ENCODE measurements around the gene EIF4ENIF1.
"Not testable (repeated sequence)": the region's sequence is repeated elsewhere in the genome, so short reads cannot be mapped to it uniquely, and the experiment has no call there.

Gene EIF4ENIF1

DNA sequence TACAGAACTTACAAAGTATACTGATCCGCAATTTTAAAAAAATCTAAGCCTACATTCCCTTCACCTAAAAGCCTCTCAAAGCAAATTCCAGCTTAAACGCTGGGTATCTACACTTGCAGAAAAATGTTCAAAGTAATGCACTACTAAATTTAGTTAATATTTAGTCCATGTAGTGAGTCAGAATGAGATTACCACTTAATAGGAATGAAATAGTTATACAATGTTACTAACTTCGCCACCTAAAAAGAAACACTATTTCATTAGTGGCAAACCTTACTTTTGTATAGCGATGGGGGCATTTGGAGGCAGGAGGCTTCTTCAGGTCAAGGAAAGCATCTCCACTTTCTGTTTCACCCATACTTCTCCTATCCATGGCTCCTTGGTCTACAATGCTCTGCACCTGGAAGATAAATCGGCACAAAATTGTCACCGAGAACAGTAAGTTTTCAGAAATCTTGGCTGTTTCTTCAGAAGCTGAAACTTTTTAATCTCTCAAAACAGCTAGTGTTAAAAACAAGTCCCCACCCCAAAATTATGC, 1.2 kb downstream of the EIF4ENIF1 start:
- Histone ChIP-seq H3K4me3 (ENCODE audit: low read length) (peak overlapping the region; percentile 74), H3K36me3 (replicated peaks; ENCODE audit: insufficient read depth, low read length) (peaks cover 4% of the 10 kb centered on the region; the same call in 1 of the 2 replicates), H3K79me2 (ENCODE audit: low read length) (peaks cover 60% of the 10 kb centered on the region), H3K9ac (ENCODE audit: low read length) (peak overlapping the region; percentile 67; the same call in 1 of the 2 replicates), H2AFZ (ENCODE audit: low read length) (peak overlapping the region; percentile 11; the same call in 1 of the 2 replicates), H3K27me3 (replicated peaks; ENCODE audit: insufficient read depth, low read length) (no peaks in the 10 kb centered on the region), H3K4me1 (ENCODE audit: low read length) (peaks cover 15% of the 10 kb centered on the region), H3K27ac (ENCODE audit: low read length) (peak overlapping the region; percentile 34; the same call in 1 of the 2 replicates), H3K4me2 (ENCODE audit: low read depth, low read length) (peak overlapping the region; percentile 69), H3F3A (ENCODE audit: insufficient read depth, low read length) (peaks cover 30% of the 10 kb centered on the region), H3K9me3 (replicated peaks; ENCODE audit: insufficient read depth, low read length) (no peaks in the 10 kb centered on the region), H3K9me2 (replicated peaks; ENCODE audit: insufficient read depth, low read length) (no peaks in the 10 kb centered on the region), H4K20me1 (ENCODE audit: insufficient read depth, low read length) (no peaks in the 10 kb centered on the region)
- DNase-seq: peak; percentile 26
- TF ChIP-seq, protein P1, sequence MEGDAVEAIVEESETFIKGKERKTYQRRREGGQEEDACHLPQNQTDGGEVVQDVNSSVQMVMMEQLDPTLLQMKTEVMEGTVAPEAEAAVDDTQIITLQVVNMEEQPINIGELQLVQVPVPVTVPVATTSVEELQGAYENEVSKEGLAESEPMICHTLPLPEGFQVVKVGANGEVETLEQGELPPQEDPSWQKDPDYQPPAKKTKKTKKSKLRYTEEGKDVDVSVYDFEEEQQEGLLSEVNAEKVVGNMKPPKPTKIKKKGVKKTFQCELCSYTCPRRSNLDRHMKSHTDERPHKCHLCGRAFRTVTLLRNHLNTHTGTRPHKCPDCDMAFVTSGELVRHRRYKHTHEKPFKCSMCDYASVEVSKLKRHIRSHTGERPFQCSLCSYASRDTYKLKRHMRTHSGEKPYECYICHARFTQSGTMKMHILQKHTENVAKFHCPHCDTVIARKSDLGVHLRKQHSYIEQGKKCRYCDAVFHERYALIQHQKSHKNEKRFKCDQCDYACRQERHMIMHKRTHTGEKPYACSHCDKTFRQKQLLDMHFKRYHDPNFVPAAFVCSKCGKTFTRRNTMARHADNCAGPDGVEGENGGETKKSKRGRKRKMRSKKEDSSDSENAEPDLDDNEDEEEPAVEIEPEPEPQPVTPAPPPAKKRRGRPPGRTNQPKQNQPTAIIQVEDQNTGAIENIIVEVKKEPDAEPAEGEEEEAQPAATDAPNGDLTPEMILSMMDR (IDR thresholded peaks at IDR 0.05; ENCODE audit: low read length): no peak
- no peak for TF ChIP-seq EZH2 (optimal IDR thresholded peaks at IDR 0.05; ENCODE audit: low read depth, low read length)
- no peak for TF ChIP-seq EZH2phosphoT487 (IDR thresholded peaks at IDR 0.05; ENCODE audit: low read length)

DNA sequence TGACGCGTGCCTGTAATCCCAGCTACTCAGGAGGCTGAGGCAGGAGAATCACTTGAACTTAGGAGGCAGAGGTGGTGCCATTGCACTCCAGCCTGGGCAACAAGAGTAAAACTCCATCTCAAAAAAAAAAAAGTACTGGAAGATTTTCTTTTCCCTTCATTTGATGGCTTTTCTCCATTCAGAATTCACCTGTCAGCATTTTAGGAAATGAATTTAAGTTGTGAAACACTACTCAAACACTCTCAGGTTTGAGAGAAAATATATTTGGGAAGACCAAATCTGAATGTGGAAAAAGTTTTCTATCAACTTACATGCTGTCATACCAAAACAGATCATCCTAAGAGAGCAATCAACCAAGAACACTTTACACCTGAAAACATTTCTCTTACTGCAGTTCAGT, 2.7 kb downstream of the EIF4ENIF1 start:
- Histone ChIP-seq H3K9me3 (replicated peaks; ENCODE audit: insufficient read depth, low read length) (no peaks in the 10 kb centered on the region), H3K27ac (ENCODE audit: low read length) (no peak overlapping the region), H3K79me2 (ENCODE audit: low read length) (peaks cover 75% of the 10 kb centered on the region), H3K27me3 (replicated peaks; ENCODE audit: insufficient read depth, low read length) (no peaks in the 10 kb centered on the region), H3K4me3 (ENCODE audit: low read length) (no peak overlapping the region), H2AFZ (ENCODE audit: low read length) (no peak overlapping the region), H3K9me2 (replicated peaks; ENCODE audit: insufficient read depth, low read length) (no peaks in the 10 kb centered on the region), H3K9ac (ENCODE audit: low read length) (no peak overlapping the region), H3K36me3 (replicated peaks; ENCODE audit: insufficient read depth, low read length) (peaks cover 4% of the 10 kb centered on the region; the same call in 1 of the 2 replicates), H3F3A (ENCODE audit: insufficient read depth, low read length) (peaks cover 27% of the 10 kb centered on the region), H3K4me1 (ENCODE audit: low read length) (peaks cover 15% of the 10 kb centered on the region), H4K20me1 (ENCODE audit: insufficient read depth, low read length) (no peaks in the 10 kb centered on the region), H3K4me2 (ENCODE audit: low read depth, low read length) (no peak overlapping the region)
- no peak for DNase-seq
- TF ChIP-seq, protein P1 (IDR thresholded peaks at IDR 0.05; ENCODE audit: low read length): no peak
- no peak for TF ChIP-seq EZH2 (optimal IDR thresholded peaks at IDR 0.05; ENCODE audit: low read depth, low read length)
- no peak for TF ChIP-seq EZH2phosphoT487 (IDR thresholded peaks at IDR 0.05; ENCODE audit: low read length)

- not testable (repeated sequence) for H3K9ac ChIP-seq (ENCODE audit: low read length); H3K27ac ChIP-seq (ENCODE audit: low read length); H3K27me3 ChIP-seq (replicated peaks; ENCODE audit: insufficient read depth, low read length); H3K4me2 ChIP-seq (ENCODE audit: low read depth, low read length); H4K20me1 ChIP-seq (ENCODE audit: insufficient read depth, low read length); H3K9me3 ChIP-seq (replicated peaks; ENCODE audit: insufficient read depth, low read length); H3K9me2 ChIP-seq (replicated peaks; ENCODE audit: insufficient read depth, low read length); H2AFZ ChIP-seq (ENCODE audit: low read length); DNase-seq; H3K36me3 ChIP-seq (replicated peaks; ENCODE audit: insufficient read depth, low read length); H3K4me3 ChIP-seq (ENCODE audit: low read length)
- H3F3A ChIP-seq (ENCODE audit: insufficient read depth, low read length): peaks cover 25% of the 10 kb centered on the region
- peaks cover 80% of the 10 kb centered on the region for H3K79me2 ChIP-seq (ENCODE audit: low read length)
- H3K4me1 ChIP-seq (ENCODE audit: low read length): peaks cover 15% of the 10 kb centered on the region
These were observed 3.3 kb downstream of the EIF4ENIF1 start for GRCh38 chr22:31486369-31486768.

- H4K20me1 ChIP-seq (ENCODE audit: insufficient read depth, low read length); H3K4me2 ChIP-seq (ENCODE audit: low read depth, low read length); H3F3A ChIP-seq (ENCODE audit: insufficient read depth, low read length); H3K27ac ChIP-seq (ENCODE audit: low read length); H3K9me2 ChIP-seq (replicated peaks; ENCODE audit: insufficient read depth, low read length); DNase-seq; H3K9me3 ChIP-seq (replicated peaks; ENCODE audit: insufficient read depth, low read length); H3K9ac ChIP-seq (ENCODE audit: low read length); H3K27me3 ChIP-seq (replicated peaks; ENCODE audit: insufficient read depth, low read length); H3K4me3 ChIP-seq (ENCODE audit: low read length); H2AFZ ChIP-seq (ENCODE audit: low read length): not testable (repeated sequence)
- H3K36me3 ChIP-seq (replicated peaks; ENCODE audit: insufficient read depth, low read length): peaks cover 13% of the 10 kb centered on the region
- peaks cover 13% of the 10 kb centered on the region for H3K4me1 ChIP-seq (ENCODE audit: low read length)
- peaks cover 90% of the 10 kb centered on the region for H3K79me2 ChIP-seq (ENCODE audit: low read length)
These were observed 7.2 kb downstream of the EIF4ENIF1 start for GRCh38 chr22:31482470-31482869.
